Embryonic facial prominence (tissue), 1 donor: ENCODE results near the gene PITRM1.

Source experiments
- DNase-seq: peaks from one replicate; pipeline ENCODE4 v3.0.0-alpha.2; 2016; ENCODE audit errors: extremely low spot score

PITRM1 gene

GRCh38 chr10:3140280-3140679 is 32.3 kb downstream of the PITRM1 start:
- DNase-seq, result no peak

GRCh38 chr10:3139216-3139910 is 33.2 kb downstream of the PITRM1 start:
- DNase-seq, result no peak

- no peak for DNase-seq
Observed at GRCh38 chr10:3137958-3138726, 34.4 kb downstream of the PITRM1 start.

- no peak for DNase-seq
Observed at GRCh38 chr10:3136763-3137611, 35.6 kb downstream of the PITRM1 start.

- no peak for DNase-seq
Observed at GRCh38 chr10:3136336-3136735, 36.2 kb downstream of the PITRM1 start.

- DNase-seq, result no peak
Observed at GRCh38 chr10:3135006-3135405, 37.6 kb downstream of the PITRM1 start.

- DNase-seq, result no peak
Observed at GRCh38 chr10:3133948-3134347, 38.6 kb downstream of the PITRM1 start.

GRCh38 chr10:3132036-3133025 is 40.3 kb downstream of the PITRM1 start:
- DNase-seq, result no peak

GRCh38 chr10:3131098-3131497 is 41.5 kb downstream of the PITRM1 start:
- DNase-seq, result no peak

GRCh38 chr10:3129581-3130340 is 42.8 kb downstream of the PITRM1 start:
- DNase-seq, result no peak

- DNase-seq, result no peak
Observed at GRCh38 chr10:3128379-3129130, 44.0 kb downstream of the PITRM1 start.

- no peak for DNase-seq
Observed at GRCh38 chr10:3127921-3128320, 44.7 kb downstream of the PITRM1 start.

GRCh38 chr10:3126741-3127346 is 45.7 kb downstream of the PITRM1 start:
- no peak for DNase-seq

- DNase-seq, result no peak
Observed at GRCh38 chr10:3126249-3126648, 46.3 kb downstream of the PITRM1 start.

- DNase-seq, result no peak
Observed at GRCh38 chr10:3125527-3126170, 46.9 kb downstream of the PITRM1 start.

GRCh38 chr10:3124412-3125175 is 48.0 kb downstream of the PITRM1 start:
- DNase-seq, result no peak

- no peak for DNase-seq
Observed at GRCh38 chr10:3123571-3124411, 48.8 kb downstream of the PITRM1 start.
